ENCODE measurements around the gene AGAP1. TPM values are rescaled to one million over a fixed set of nuclear protein-coding genes. Genes with fewer than 3 reads are reported as not detected.

Gene AGAP1
- total RNA-seq, 2 donors from 2014 or later: 16.1 to 40.1 TPM

DNA sequence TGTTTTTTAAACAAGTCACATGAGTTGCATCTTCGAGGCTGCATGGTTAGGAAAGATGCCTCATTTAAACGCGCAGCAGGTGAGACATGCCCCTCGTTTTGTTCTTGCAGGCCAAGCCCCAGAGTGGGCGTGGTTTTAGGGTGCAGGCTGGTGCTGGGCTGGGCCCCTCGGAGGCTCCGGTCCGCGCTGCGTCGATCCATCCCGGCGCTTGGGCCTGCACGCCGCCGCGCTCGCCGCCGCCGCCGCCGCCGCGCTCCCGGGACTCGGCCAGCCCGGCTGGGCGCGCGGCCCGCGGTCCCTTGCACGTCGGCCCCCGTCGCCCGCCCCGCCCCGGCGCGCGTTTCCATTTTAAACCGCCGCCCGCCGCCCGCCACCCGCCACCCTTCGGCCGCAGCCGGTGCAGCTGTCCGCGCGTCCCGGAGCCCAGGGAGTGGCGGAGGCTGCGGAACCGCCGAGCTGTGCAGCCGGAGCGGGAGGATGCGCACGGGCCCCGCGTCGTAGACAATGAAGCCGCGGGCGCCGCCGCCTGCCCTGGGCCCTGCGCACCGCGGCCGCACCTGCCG, 175.5 kb downstream of the AGAP1 start:
- Histone ChIP-seq H3K9me3 (no peaks in the 10 kb centered on the region), H3K36me3 (no peaks in the 10 kb centered on the region), H3K27ac (no peak overlapping the region), H3K4me1 (replicated peaks) (peaks cover 8% of the 10 kb centered on the region), H3K27me3 (replicated peaks; ENCODE audit: insufficient read depth) (no peaks in the 10 kb centered on the region), H3K4me3 (peak overlapping the region; percentile 48 to 50)
- peak; percentile 30 for DNase-seq (ENCODE audit: low spot score)
- TF ChIP-seq POLR2AphosphoS5 (IDR thresholded peaks at IDR 0.05): no peak
- no peak for TF ChIP-seq POLR2A (IDR thresholded peaks at IDR 0.05)
- TF ChIP-seq, protein P1, sequence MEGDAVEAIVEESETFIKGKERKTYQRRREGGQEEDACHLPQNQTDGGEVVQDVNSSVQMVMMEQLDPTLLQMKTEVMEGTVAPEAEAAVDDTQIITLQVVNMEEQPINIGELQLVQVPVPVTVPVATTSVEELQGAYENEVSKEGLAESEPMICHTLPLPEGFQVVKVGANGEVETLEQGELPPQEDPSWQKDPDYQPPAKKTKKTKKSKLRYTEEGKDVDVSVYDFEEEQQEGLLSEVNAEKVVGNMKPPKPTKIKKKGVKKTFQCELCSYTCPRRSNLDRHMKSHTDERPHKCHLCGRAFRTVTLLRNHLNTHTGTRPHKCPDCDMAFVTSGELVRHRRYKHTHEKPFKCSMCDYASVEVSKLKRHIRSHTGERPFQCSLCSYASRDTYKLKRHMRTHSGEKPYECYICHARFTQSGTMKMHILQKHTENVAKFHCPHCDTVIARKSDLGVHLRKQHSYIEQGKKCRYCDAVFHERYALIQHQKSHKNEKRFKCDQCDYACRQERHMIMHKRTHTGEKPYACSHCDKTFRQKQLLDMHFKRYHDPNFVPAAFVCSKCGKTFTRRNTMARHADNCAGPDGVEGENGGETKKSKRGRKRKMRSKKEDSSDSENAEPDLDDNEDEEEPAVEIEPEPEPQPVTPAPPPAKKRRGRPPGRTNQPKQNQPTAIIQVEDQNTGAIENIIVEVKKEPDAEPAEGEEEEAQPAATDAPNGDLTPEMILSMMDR (IDR thresholded peaks at IDR 0.05): no peak
- intact Hi-C loops (cut with DNase I): loop anchor here (10.0 kb wide), 1 partner anchor 175 kb away; the partner anchor contains the start of gene AGAP1
- 2% methylated on average over 30 of the region's 77 CpGs for WGBS

DNA sequence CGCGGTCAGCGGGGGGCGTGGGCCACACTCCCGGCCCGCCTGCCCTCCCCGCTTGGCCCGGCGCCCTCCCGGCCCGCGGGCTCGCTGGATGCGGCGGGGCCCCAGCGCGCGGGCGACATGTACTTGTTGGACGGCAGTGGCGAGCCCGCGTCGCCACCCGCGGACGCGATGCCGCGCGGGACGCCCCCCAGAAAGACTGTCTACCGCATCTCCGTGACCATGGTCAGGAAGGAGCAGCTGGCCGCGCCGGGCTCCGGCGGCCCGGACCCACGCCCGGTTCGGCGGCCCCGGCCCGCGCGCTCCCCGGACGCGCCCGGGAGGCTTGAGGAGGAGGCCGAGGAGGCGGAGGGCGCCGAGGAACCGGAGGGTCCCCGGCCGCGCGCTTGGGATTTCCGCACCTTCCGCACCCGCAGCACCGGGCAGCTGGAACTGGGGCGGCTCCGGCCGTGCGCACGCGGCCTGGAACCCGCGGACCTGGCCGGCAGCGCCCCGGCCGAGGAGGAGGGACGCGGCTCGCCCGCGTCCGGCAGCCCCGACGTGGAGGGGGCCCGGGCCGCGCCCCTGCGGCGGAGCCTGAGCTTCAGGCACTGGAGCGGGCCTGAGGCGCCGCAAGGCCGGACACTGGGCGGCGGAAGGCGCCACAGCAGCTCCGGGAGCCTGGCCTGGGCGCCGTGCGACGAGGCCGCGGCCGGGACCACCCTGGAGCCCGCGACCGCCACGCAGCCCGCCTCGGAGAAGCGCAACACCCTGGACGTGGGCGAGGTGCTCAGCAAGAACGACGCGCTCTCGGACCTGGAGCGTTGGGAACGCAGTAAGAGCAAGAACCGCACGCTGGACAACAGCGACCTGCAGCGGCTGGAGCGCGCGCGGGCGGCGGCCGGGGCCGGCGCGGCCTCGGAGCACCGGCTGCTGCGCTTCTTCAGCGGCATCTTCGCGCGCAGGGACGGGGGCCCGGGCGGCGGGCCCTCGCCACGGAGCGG, 176.4 kb downstream of the AGAP1 start:
- H3K27ac ChIP-seq: no peak overlapping the region
- H3K9me3 ChIP-seq: no peaks in the 10 kb centered on the region
- no peaks in the 10 kb centered on the region for H3K36me3 ChIP-seq
- TF ChIP-seq POLR2AphosphoS5 (IDR thresholded peaks at IDR 0.05): no peak
- TF ChIP-seq, protein P1 (IDR thresholded peaks at IDR 0.05): peak; percentile 20 to 61 (median 47)
- no peak for TF ChIP-seq POLR2A (IDR thresholded peaks at IDR 0.05)
- WGBS: 2% methylated on average over 72 of the region's 148 CpGs
- peak overlapping the region; percentile 48 to 50 for H3K4me3 ChIP-seq
- H3K27me3 ChIP-seq (replicated peaks; ENCODE audit: insufficient read depth): no peaks in the 10 kb centered on the region
- H3K4me1 ChIP-seq (replicated peaks): peaks cover 6% of the 10 kb centered on the region
- intact Hi-C loops (cut with DNase I): loop anchor here (2.0 to 10.0 kb wide), 3 partner anchors 75 to 175 kb away; partner anchors contain the start of gene AGAP1
- peak; percentile 49 for DNase-seq (ENCODE audit: low spot score)

DNA sequence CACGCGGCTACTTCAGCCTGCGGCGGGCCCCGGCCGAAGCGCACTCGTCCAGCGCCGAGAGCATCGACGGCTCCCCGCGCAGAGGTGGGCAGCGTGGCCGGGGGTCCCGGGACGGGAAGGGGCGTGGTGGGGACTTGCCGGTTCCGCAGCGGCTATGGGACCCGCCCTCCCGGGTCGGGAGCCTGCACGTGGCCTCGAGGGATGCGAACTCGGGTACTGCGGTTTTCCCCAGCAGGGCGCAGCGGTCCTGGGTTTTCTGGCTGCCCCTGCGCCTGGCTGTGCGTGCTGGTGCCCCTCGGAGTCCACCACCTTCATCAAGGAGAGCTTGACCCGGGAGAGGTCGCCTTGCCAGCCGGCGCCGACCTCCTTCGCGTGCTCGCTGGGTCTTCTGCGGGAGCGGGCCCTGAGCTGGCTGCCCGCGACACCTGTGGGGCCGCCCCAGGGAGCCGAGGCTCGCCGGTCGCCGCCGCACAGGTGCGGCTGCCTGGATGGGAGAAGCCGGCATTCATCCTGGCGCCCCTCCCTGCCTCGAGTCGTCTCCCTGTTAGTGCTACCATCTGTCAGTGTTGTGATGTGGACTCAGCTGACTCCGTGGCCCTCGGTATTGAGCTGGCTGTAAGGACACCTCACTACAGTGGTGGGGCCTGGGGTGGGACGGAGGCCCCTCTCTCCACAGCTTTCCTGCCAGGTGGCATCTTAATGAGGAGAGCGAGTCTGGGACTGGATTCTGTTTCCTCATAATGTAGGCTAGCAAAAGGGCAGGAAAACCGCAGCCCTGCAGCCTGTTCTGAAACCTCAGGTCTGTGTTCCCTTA, 177.3 kb downstream of the AGAP1 start:
- no peaks in the 10 kb centered on the region for H3K4me1 ChIP-seq (replicated peaks)
- H3K36me3 ChIP-seq: no peaks in the 10 kb centered on the region
- no peak for DNase-seq (ENCODE audit: low spot score)
- H3K27me3 ChIP-seq (replicated peaks; ENCODE audit: insufficient read depth): no peaks in the 10 kb centered on the region
- WGBS: 66% methylated on average over 32 of the region's 64 CpGs
- TF ChIP-seq POLR2A (IDR thresholded peaks at IDR 0.05) (no peak), POLR2AphosphoS5 (IDR thresholded peaks at IDR 0.05) (no peak)
- TF ChIP-seq, protein P1 (IDR thresholded peaks at IDR 0.05): no peak
- intact Hi-C loops (cut with DNase I): loop anchor here (2.0 kb wide), 2 partner anchors 74 to 76 kb away; no protein-coding TSS in a partner anchor
- H3K4me3 ChIP-seq: peak overlapping the region; percentile 48 to 50
- H3K9me3 ChIP-seq: no peaks in the 10 kb centered on the region
- no peak overlapping the region for H3K27ac ChIP-seq

DNA sequence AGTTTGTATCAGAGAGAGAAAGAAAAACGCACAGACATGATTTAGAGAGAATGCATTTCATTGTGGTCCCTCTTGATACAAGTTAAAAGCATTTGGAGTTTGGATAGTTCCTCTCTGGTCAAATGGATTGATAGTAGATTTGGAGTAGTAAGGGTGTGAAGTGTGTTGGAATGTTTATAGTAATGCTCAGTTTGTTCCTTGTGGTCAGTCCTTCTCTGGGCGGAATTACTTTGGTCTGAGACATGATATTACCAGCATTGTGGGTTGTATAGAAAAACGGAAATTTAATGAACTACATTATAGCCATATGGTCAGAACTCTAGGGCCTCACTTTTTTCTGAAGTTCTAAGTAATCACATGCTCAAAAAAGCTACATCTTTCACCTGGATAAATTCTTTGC, 178.9 kb downstream of the AGAP1 start:
- no peaks in the 10 kb centered on the region for H3K36me3 ChIP-seq
- TF ChIP-seq POLR2AphosphoS5 (IDR thresholded peaks at IDR 0.05) (no peak), POLR2A (IDR thresholded peaks at IDR 0.05) (no peak)
- TF ChIP-seq, protein P1 (IDR thresholded peaks at IDR 0.05): no peak
- no peak overlapping the region for H3K27ac ChIP-seq
- 81% methylated on average over 3 of the region's 3 CpGs for WGBS
- H3K9me3 ChIP-seq: no peaks in the 10 kb centered on the region
- no peak overlapping the region for H3K4me3 ChIP-seq
- no peak for DNase-seq (ENCODE audit: low spot score)
- no peaks in the 10 kb centered on the region for H3K4me1 ChIP-seq (replicated peaks)
- no peaks in the 10 kb centered on the region for H3K27me3 ChIP-seq (replicated peaks; ENCODE audit: insufficient read depth)
- intact Hi-C loops (cut with DNase I): no loop called here
